Stimulated activated CD4-positive, alpha-beta T cell treated with anti-CD3 and anti-CD28 coated beads, TNF-alpha, amount 100 ng/mL, for 4 hours (primary cell): Measurements from ENCODE around the gene MRPS18C.

ENCODE experiments used
- DNase-seq, 3 experiments: peaks; one replicate each; pipeline ENCODE4 v3.0.0-alpha.2; 2020; ENCODE audit warnings: low read depth in 3 of 3

Gene MRPS18C

GRCh38 chr4:83455281-83456183 is at the start of gene MRPS18C, which contains the start of gene HELQ:
Gene MRPS18C (plus strand): TSS chr4:83456058. CDS start chr4:83456078, 20 bp downstream.
Gene HELQ (minus strand): TSS chr4:83455823. CDS start chr4:83455693, 130 bp downstream.
- DNase-seq, result peak; percentile 69 to 93 (median 87)

GRCh38 chr4:83408908-83409307 is 47.0 kb upstream of the MRPS18C start:
- no peak for DNase-seq

- no peak for DNase-seq
Measured at GRCh38 chr4:83413676-83414075, 42.2 kb upstream of the MRPS18C start.

GRCh38 chr4:83417566-83417965 is 38.3 kb upstream of the MRPS18C start:
- no peak for DNase-seq

GRCh38 chr4:83418211-83418610 is 37.6 kb upstream of the MRPS18C start:
- no peak for DNase-seq

GRCh38 chr4:83431200-83431599 is 24.7 kb upstream of the MRPS18C start:
- no peak for DNase-seq

- DNase-seq, result no peak
Measured at GRCh38 chr4:83436680-83437079, 19.2 kb upstream of the MRPS18C start.

- DNase-seq, result no peak
Measured at GRCh38 chr4:83438719-83439118, 17.1 kb upstream of the MRPS18C start.

GRCh38 chr4:83440148-83440814 is 15.6 kb upstream of the MRPS18C start:
- DNase-seq, result no peak

GRCh38 chr4:83440899-83441298 is 15.0 kb upstream of the MRPS18C start:
- no peak for DNase-seq

- DNase-seq, result no peak
Measured at GRCh38 chr4:83449009-83449408, 6.8 kb upstream of the MRPS18C start.

GRCh38 chr4:83454686-83455085 is 1.2 kb upstream of the MRPS18C start:
- no peak for DNase-seq

- no peak for DNase-seq
Measured at GRCh38 chr4:83456184-83456501, 285 bp downstream of the MRPS18C start.

- no peak for DNase-seq
Measured at GRCh38 chr4:83473423-83473822, 17.6 kb downstream of the MRPS18C start.

- DNase-seq, result no peak
Measured at GRCh38 chr4:83473966-83474365, 18.1 kb downstream of the MRPS18C start.

- peak; percentile 84 to 95 (median 91) for DNase-seq
Measured at GRCh38 chr4:83484500-83485461, 28.9 kb downstream of the MRPS18C start, which contains the start of gene ABRAXAS1. Gene ABRAXAS1 (minus strand): TSS chr4:83485100. CDS start chr4:83485072, 28 bp downstream.

GRCh38 chr4:83486457-83487129 is 30.7 kb downstream of the MRPS18C start:
- no peak for DNase-seq

- no peak for DNase-seq
Measured at GRCh38 chr4:83489711-83490326, 34.0 kb downstream of the MRPS18C start.

GRCh38 chr4:83490876-83491450 is 35.1 kb downstream of the MRPS18C start:
- no peak for DNase-seq
